ENCODE measurements around the gene CCDC192. TPM values are rescaled to one million over a fixed set of nuclear protein-coding genes. Genes with fewer than 3 reads are reported as not detected.
"Not testable (repeated sequence)": the region's sequence is repeated elsewhere in the genome, so short reads cannot be mapped to it uniquely, and the experiment has no call there.

Gene CCDC192
- polyA plus RNA-seq, 6 donors from 2014 or later = not detected

DNA sequence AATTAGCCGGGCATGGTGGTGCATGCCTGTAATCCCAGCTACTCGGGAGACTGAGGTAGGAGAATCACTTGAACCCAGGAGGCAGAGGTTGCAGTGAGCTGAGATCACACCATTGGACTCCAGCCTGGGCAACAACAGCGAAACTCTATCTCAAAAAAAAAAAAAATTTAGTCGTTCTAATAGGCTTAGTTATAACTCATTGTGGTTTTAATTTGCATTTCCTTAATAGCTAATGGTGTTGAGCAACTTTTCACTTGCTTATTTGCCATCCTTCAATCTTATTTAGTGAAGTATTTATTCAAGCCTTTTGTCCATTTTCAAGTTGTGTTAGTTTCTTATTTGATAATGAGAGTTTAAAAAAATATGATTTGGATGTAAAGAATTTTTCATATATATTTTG is 9.9 kb downstream of the CCDC192 start:
- not testable (repeated sequence) for H3K4me1 Mint-ChIP-seq; DNase-seq; H3K27ac Mint-ChIP-seq; H3K36me3 Mint-ChIP-seq; H3K27me3 Mint-ChIP-seq; ATAC-seq (ENCODE audit: low read depth in 2 of 2); H3K4me3 Mint-ChIP-seq; H3K9me3 Mint-ChIP-seq

DNA sequence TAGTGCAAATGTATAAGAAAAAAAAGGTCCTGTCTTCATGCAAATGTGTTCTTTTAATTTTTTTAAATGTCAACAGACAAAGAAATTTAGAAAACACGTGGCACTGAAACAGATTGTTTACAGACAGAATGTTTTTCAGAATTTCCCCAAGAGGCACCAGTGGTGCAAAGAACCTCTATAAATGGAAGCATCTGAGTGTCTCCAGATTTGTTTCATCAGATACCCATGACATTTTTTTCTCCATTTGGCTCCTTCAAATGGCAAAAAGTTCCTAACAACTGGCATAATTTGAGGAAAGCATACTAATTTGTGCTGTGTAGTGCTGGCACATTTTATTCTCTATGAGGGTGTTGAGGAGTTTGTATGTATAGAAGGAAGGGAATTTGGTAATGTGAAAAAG is 15.0 kb downstream of the CCDC192 start:
- no peaks in the 10 kb centered on the region for H3K4me1 Mint-ChIP-seq
- H3K27me3 Mint-ChIP-seq = no peaks in the 10 kb centered on the region
- H3K27ac Mint-ChIP-seq = no peak overlapping the region
- no peak for ATAC-seq (ENCODE audit: low read depth in 2 of 2)
- DNase-seq = no peak
- H3K36me3 Mint-ChIP-seq = peaks cover 7 to 11% of the 10 kb centered on the region in 2 donors
- peaks cover 11 to 36% (median 19%) of the 10 kb centered on the region in 7 donors for H3K9me3 Mint-ChIP-seq
- H3K4me3 Mint-ChIP-seq = no peak overlapping the region

- ATAC-seq (ENCODE audit: low read depth in 2 of 2) = no peak
- DNase-seq = no peak
- H3K4me1 Mint-ChIP-seq = no peaks in the 10 kb centered on the region
- no peak overlapping the region for H3K27ac Mint-ChIP-seq
- no peak overlapping the region for H3K4me3 Mint-ChIP-seq
- H3K27me3 Mint-ChIP-seq = no peaks in the 10 kb centered on the region
- peaks cover 11 to 29% (median 19%) of the 10 kb centered on the region in 7 donors for H3K9me3 Mint-ChIP-seq
- peaks cover 7 to 11% of the 10 kb centered on the region in 2 donors for H3K36me3 Mint-ChIP-seq
These were observed 20.4 kb downstream of the CCDC192 start for GRCh38 chr5:127723571-127723970.

DNA sequence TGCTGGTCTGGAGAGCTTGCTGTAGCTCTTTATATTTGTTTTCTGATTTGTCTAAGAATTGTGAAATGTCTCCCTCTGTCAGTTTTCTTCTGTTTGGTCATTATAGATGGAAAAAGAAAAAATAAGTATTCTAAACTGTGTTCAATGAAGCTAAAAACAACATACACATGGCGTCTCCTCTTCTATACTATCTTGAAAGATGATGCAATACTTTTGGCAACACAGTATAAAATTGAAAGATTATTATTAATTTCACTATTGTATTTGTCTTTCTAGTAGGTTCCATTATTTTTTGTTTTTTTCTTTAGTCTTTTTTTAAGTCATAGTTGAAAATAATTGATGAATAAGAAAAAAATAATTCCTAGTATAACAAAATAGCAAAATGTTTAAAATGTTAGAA is 22.5 kb downstream of the CCDC192 start:
- H3K27ac Mint-ChIP-seq = no peak overlapping the region
- ATAC-seq (ENCODE audit: low read depth in 2 of 2) (no peak), DNase-seq (no peak)
- H3K4me3 Mint-ChIP-seq = no peak overlapping the region
- H3K4me1 Mint-ChIP-seq = no peaks in the 10 kb centered on the region
- H3K9me3 Mint-ChIP-seq = peaks cover 7 to 21% (median 13%) of the 10 kb centered on the region in 7 donors
- peaks cover 7 to 11% of the 10 kb centered on the region in 2 donors for H3K36me3 Mint-ChIP-seq
- no peaks in the 10 kb centered on the region for H3K27me3 Mint-ChIP-seq

GRCh38 chr5:127732963-127733362 is 29.8 kb downstream of the CCDC192 start:
- DNase-seq (no peak), ATAC-seq (ENCODE audit: low read depth in 2 of 2) (no peak)
- Mint-ChIP-seq H3K4me3 (no peak overlapping the region), H3K27me3 (no peaks in the 10 kb centered on the region), H3K9me3 (peaks cover 6 to 21% (median 12%) of the 10 kb centered on the region in 7 donors), H3K4me1 (no peaks in the 10 kb centered on the region), H3K36me3 (no peaks in the 10 kb centered on the region), H3K27ac (no peak overlapping the region)

DNA sequence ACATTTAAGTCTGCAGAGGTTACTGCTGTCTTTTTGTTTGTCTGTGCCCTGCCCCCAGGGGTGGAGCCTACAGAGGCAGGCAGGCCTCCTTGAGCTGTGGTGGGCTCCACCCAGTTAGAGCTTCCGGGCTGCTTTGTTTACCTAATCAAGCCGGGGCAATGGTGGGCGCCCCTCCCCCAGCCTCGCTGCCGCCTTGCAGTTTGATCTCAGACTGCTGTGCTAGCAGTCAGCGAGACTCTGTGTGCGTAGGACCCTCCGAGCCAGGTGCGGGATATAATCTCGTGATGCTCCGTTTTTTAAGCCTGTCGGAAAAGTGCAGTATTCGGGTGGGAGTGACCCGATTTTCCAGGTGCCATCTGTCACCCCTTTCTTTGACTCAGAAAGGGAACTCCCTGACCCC is 36.2 kb downstream of the CCDC192 start:
- not testable (repeated sequence) for H3K36me3 Mint-ChIP-seq; H3K27me3 Mint-ChIP-seq; H3K4me1 Mint-ChIP-seq; H3K27ac Mint-ChIP-seq; ATAC-seq (ENCODE audit: low read depth in 2 of 2); H3K4me3 Mint-ChIP-seq; DNase-seq; H3K9me3 Mint-ChIP-seq

GRCh38 chr5:127739807-127740384 is 36.7 kb downstream of the CCDC192 start:
- no peak for DNase-seq
- Mint-ChIP-seq H3K36me3 (no peaks in the 10 kb centered on the region), H3K4me3 (no peak overlapping the region), H3K27ac (no peak overlapping the region), H3K9me3 (peaks cover 0 to 2% (median 0%) of the 10 kb centered on the region in 7 donors), H3K4me1 (no peaks in the 10 kb centered on the region), H3K27me3 (peaks cover 0 to 8% (median 5%) of the 10 kb centered on the region in 3 donors)
- ATAC-seq (ENCODE audit: low read depth in 2 of 2) = no peak

DNA sequence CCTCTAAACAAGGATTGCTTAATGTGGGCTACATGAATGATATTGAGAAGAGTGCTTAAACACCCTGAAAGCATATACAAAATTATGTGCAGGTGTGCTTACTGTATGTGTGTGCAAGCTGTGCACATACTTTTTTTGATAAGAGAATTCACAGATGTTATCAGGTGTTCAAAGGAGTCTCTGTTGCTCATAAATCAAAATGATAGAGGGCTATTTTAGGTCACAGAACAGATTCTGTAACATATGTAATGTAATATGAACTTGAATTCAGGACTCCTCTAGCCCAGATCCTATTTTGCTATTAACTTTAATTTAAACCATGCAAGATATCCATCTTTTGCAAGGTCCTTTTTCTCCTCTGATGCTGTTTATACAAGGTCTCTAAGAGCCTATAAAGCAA is 38.2 kb downstream of the CCDC192 start:
- no peak for DNase-seq
- Mint-ChIP-seq H3K9me3 (peaks cover 0 to 2% (median 0%) of the 10 kb centered on the region in 7 donors), H3K4me1 (no peaks in the 10 kb centered on the region), H3K27ac (no peak overlapping the region), H3K27me3 (peaks cover 0 to 8% (median 5%) of the 10 kb centered on the region in 3 donors), H3K36me3 (no peaks in the 10 kb centered on the region), H3K4me3 (no peak overlapping the region)
- no peak for ATAC-seq (ENCODE audit: low read depth in 2 of 2)

- DNase-seq (no peak), ATAC-seq (ENCODE audit: low read depth in 2 of 2) (no peak)
- Mint-ChIP-seq H3K36me3 (no peaks in the 10 kb centered on the region), H3K27me3 (peaks cover 0 to 8% (median 5%) of the 10 kb centered on the region in 3 donors), H3K4me1 (no peaks in the 10 kb centered on the region), H3K27ac (no peak overlapping the region), H3K4me3 (no peak overlapping the region), H3K9me3 (peaks cover 0 to 2% (median 0%) of the 10 kb centered on the region in 7 donors)
These were observed 41.0 kb downstream of the CCDC192 start for GRCh38 chr5:127744241-127744640.

- DNase-seq (peak; percentile 4), ATAC-seq (ENCODE audit: low read depth in 2 of 2) (no peak)
- Mint-ChIP-seq H3K27ac (no peak overlapping the region), H3K4me1 (no peaks in the 10 kb centered on the region), H3K9me3 (no peaks in the 10 kb centered on the region), H3K4me3 (no peak overlapping the region), H3K36me3 (no peaks in the 10 kb centered on the region), H3K27me3 (peaks cover 0 to 8% (median 5%) of the 10 kb centered on the region in 3 donors)
These were observed 43.6 kb downstream of the CCDC192 start for GRCh38 chr5:127746756-127747155.

GRCh38 chr5:127752503-127753265 is 49.5 kb downstream of the CCDC192 start:
- not testable (repeated sequence) for H3K27me3 Mint-ChIP-seq; ATAC-seq (ENCODE audit: low read depth in 2 of 2); H3K36me3 Mint-ChIP-seq; H3K4me1 Mint-ChIP-seq; H3K4me3 Mint-ChIP-seq; H3K9me3 Mint-ChIP-seq; DNase-seq; H3K27ac Mint-ChIP-seq

DNA sequence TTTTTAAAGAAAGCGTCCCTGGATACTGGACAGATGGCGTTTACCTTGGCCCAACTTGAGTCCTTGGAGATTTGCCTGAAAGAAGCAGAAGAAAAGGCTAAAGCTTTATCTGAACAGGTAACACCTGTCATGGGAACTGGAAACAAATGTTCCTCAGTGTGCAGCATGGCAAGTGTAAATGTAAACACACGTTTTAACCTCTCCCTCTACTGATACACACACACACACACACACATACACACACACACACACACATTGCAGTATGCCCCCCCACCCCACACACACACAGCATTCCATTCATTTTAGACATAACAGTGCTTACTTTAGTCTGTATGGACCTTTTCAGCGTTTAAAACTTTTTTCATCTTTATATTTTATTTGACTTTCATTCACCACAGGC is 51.1 kb downstream of the CCDC192 start:
- no peaks in the 10 kb centered on the region for H3K4me1 Mint-ChIP-seq
- no peak overlapping the region for H3K4me3 Mint-ChIP-seq
- ATAC-seq (ENCODE audit: low read depth in 2 of 2) (no peak), DNase-seq (no peak)
- no peaks in the 10 kb centered on the region for H3K9me3 Mint-ChIP-seq
- H3K27me3 Mint-ChIP-seq = no peaks in the 10 kb centered on the region
- no peak overlapping the region for H3K27ac Mint-ChIP-seq
- no peaks in the 10 kb centered on the region for H3K36me3 Mint-ChIP-seq

GRCh38 chr5:127754706-127755105 is 51.5 kb downstream of the CCDC192 start:
- ATAC-seq (ENCODE audit: low read depth in 2 of 2) (no peak), DNase-seq (no peak)
- Mint-ChIP-seq H3K36me3 (no peaks in the 10 kb centered on the region), H3K9me3 (no peaks in the 10 kb centered on the region), H3K4me3 (no peak overlapping the region), H3K27ac (no peak overlapping the region), H3K4me1 (no peaks in the 10 kb centered on the region), H3K27me3 (no peaks in the 10 kb centered on the region)

DNA sequence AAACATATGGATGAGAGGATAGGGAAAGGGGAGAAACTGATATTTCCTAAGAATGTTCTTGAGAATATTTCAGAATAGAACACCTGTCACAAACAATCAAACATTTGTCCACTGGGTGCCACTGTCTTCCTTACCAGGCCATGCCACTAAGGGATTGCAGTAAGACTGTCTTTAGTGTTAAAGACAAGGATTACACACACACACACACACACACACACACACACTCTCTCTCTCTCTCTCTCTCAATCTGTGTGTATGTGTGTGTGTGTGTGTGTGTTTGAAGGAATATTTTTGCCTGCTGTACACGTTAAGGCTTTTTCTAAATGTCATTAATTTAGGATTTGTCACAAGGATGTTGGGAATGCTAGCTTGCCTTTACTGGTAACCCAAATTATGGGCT is 54.4 kb downstream of the CCDC192 start:
- no peak for DNase-seq
- Mint-ChIP-seq H3K36me3 (no peaks in the 10 kb centered on the region), H3K4me1 (no peaks in the 10 kb centered on the region), H3K27me3 (no peaks in the 10 kb centered on the region), H3K27ac (no peak overlapping the region), H3K4me3 (no peak overlapping the region), H3K9me3 (no peaks in the 10 kb centered on the region)
- ATAC-seq (ENCODE audit: low read depth in 2 of 2) = no peak

Measured in naive B cell (primary cell).